Stimulated activated CD4-positive, alpha-beta T cell treated with anti-CD3 and anti-CD28 coated beads, Interleukin-1b, Interleukin-23, amount 100 ng/mL, for 4 hours (primary cell): ENCODE data around the gene TMEM50A.
"Not testable (repeated sequence)": the region's sequence is repeated elsewhere in the genome, so short reads cannot be mapped to it uniquely, and the experiment has no call there.

Source experiments
- DNase-seq, 2 donors: peaks; one replicate each; pipeline ENCODE4 v3.0.0-alpha.2; 2020; ENCODE audit warnings: low read depth in 2 of 2

TMEM50A gene

DNA sequence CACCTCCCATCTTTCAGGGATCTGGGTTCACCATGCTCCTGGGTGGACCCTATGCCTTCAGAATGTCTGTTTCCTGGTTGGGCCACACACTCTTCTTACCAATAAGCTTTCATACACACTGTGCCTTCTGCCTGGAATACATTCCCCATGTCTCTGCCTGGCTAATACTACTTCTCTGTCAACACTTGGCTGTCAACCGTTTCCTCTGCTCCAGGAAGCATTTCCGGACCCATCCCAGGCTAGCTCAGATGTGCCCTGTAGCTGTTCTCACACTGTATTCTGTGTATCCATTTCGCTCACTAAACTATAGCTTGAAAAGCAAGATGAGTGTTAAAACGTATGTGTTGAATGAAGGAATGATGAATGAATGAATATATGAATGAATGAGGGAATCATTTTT, 49.0 kb downstream of the TMEM50A start:
- not testable (repeated sequence) for DNase-seq

GRCh38 chr1:25388691-25389090, 50.6 kb downstream of the TMEM50A start:
- DNase-seq, result not testable (repeated sequence)

GRCh38 chr1:25389721-25390120, 51.6 kb downstream of the TMEM50A start:
- DNase-seq, result not testable (repeated sequence)

- no peak for DNase-seq
Observed at GRCh38 chr1:25392841-25393240, 54.7 kb downstream of the TMEM50A start.

DNA sequence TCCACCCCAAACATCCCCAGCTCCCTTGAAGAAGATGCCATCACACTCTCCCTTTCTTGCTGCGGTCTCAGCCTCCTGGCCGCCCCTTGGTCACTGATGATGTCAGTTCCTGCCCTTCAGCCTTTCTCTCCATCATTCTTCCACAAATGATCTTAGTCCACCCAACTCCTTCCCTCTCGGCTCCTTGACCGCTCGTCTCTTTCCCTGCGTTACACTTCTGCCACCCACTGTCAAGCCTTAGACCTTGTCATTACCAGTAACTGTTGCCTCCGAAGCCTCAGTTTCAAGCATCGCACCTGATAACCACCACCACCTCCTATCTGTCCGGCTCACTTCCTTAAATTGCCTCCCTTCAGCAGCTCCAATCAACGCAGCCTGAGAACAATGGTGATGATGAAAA, 59.4 kb downstream of the TMEM50A start:
- not testable (repeated sequence) for DNase-seq

DNA sequence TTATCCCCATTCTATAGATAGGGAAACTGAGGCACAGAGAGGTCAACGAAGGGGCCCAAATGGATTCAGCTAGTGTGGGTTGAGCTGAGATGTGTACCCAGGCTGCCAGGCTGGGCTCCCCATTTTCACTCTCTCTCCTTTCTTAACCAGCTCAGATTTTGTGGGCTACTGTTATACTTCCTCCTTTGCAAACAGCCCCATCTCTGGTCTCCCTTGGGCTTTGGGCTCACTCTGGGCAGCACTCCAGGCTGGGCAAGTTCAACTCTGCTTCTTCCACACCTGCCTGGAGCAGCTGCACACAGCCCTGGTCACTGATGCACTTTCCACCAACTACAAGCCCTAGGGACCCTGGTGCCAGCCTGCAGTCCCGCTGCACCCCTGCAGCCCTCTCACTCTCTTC, 59.9 kb downstream of the TMEM50A start:
- not testable (repeated sequence) for DNase-seq

- DNase-seq, result not testable (repeated sequence)
Observed at GRCh38 chr1:25402947-25403803, 65.0 kb downstream of the TMEM50A start.

GRCh38 chr1:25405731-25406305, 67.7 kb downstream of the TMEM50A start:
- DNase-seq, result not testable (repeated sequence)

GRCh38 chr1:25409641-25410427, 71.7 kb downstream of the TMEM50A start:
- DNase-seq, result not testable (repeated sequence)
